Body of pancreas (tissue), 4 donors: ENCODE data around the gene PAX9. TPM values are rescaled to one million over a fixed set of nuclear protein-coding genes. Genes with fewer than 3 reads are reported as not detected.

Experiments used
- ATAC-seq: fragments of 150-250 bp; one replicate; pipeline ENCODE4 v1.9.1; 2016
- DNase-seq, 4 donors: peaks; one replicate each; pipeline ENCODE4 v3.0.0-alpha.2; 2019
- H3K27ac ChIP-seq, 4 donors: fragments of 200-600 bp; sonication (generic); 1 replicate in 3 of 4; 2 replicates in 1 of 4; pipeline versions ENCODE4 v1.5.1 to v1.6.1; 2016 to 2019; ENCODE audit warnings: mild to moderate bottlenecking in 1 of 4, mixed read lengths in 1 of 4, moderate library complexity in 1 of 4
- H3K27me3 ChIP-seq, 2 donors: fragments of 200-600 bp; sonication (generic); one replicate each; pipeline ENCODE4 v1.6.0; 2016; ENCODE audit warnings: mild to moderate bottlenecking in 1 of 2
- H3K36me3 ChIP-seq, 2 donors: fragments of 200-600 bp; sonication (generic); replicated peaks in 1 of 2; 2 replicates each; pipeline ENCODE4 v1.5.1; 2016; ENCODE audit warnings: low read depth in 2 of 2; ENCODE audit not compliant: insufficient read depth in 1 of 2
- H3K4me1 ChIP-seq: fragments of 200-600 bp; sonication (generic); one replicate; pipeline ENCODE4 v1.6.0; 2016
- H3K4me3 ChIP-seq, 2 donors: fragments of 200-600 bp; sonication (generic); 1 replicate in 1 of 2; 2 replicates in 1 of 2; pipeline ENCODE4 v1.5.1; 2016 to 2019
- H3K9me3 ChIP-seq, 3 donors: fragments of 200-600 bp; sonication (generic); 1 replicate in 2 of 3; 2 replicates in 1 of 3; pipeline ENCODE4 v1.5.1; 2016
- CTCF ChIP-seq, 7 experiments: fragments of 450-650 bp in 4 of 7; fragments of 200-600 bp in 3 of 7; sonication (generic) in 3 of 7; IDR thresholded peaks; one replicate each; pipeline ENCODE4 v1.5.1; 2016 to 2019; ENCODE audit warnings: antibody characterized with exemption in 7 of 7
- POLR2A ChIP-seq, 3 donors: fragments of 450-650 bp; IDR thresholded peaks; one replicate each; pipeline ENCODE4 v1.6.1; 2016; ENCODE audit warnings: antibody characterized with exemption in 3 of 3, mild to moderate bottlenecking in 2 of 3
- WGBS, 2 donors: methylation state at CpG; one replicate each; pipeline ENCODE4 v1.1.5; 2017; 5-methylcytosine and 5-hydroxymethylcytosine counted together
- intact Hi-C: fragments of 100-400 bp; cut with DNase I; formaldehyde crosslinking; loops from one replicate; pipeline ENCODE4 v1.15.1; 2023
- total RNA-seq, 2 donors: library from RNA; depleted of rRNA; stranded (reverse); fragments of >200 nt; gene quantifications; one replicate each; pipeline ENCODE4 v1.1.0, GENCODE V29; 2016

Gene PAX9
- total RNA-seq, 2 donors from 2014 or later, result not detected

- Histone ChIP-seq H3K4me3 (no peak overlapping the region), H3K9me3 (no peaks in the 10 kb centered on the region), H3K4me1 (peaks cover 43% of the 10 kb centered on the region), H3K36me3 (no peaks in the 10 kb centered on the region), H3K27ac (no peak overlapping the region), H3K27me3 (peaks cover 3 to 59% of the 10 kb centered on the region in 2 donors)
- no peak for ATAC-seq
- TF ChIP-seq POLR2A (IDR thresholded peaks at IDR 0.05) (no peak), CTCF (IDR thresholded peaks at IDR 0.05) (no peak)
- DNase-seq, result no peak
- 26 to 41% methylated on average over 14 to 18 of the region's 18 CpGs for WGBS, 2 donors
- intact Hi-C loops, result no loop called here
Observed at GRCh38 chr14:36665887-36666415, 4.3 kb downstream of the PAX9 start.

GRCh38 chr14:36666416-36667206 lies 5.0 kb downstream of the PAX9 start:
- ATAC-seq (no peak), DNase-seq (no peak)
- peaks cover 3 to 55% of the 10 kb centered on the region in 2 donors for H3K27me3 ChIP-seq
- H3K27ac ChIP-seq, result no peak overlapping the region
- no peak for TF ChIP-seq POLR2A (IDR thresholded peaks at IDR 0.05)
- TF ChIP-seq CTCF (IDR thresholded peaks at IDR 0.05), result no peak
- peaks cover 37% of the 10 kb centered on the region for H3K4me1 ChIP-seq
- H3K9me3 ChIP-seq, result no peaks in the 10 kb centered on the region
- H3K36me3 ChIP-seq, result no peaks in the 10 kb centered on the region
- WGBS, 2 donors, result 5 to 9% methylated on average over 24 to 68 of the region's 68 CpGs
- no peak overlapping the region for H3K4me3 ChIP-seq
- intact Hi-C loops, result no loop called here

GRCh38 chr14:36667679-36668078 lies 6.0 kb downstream of the PAX9 start:
- peaks cover 26% of the 10 kb centered on the region for H3K4me1 ChIP-seq
- H3K27me3 ChIP-seq, result peaks cover 3 to 48% of the 10 kb centered on the region in 2 donors
- ATAC-seq (no peak), DNase-seq (no peak)
- 10 to 14% methylated on average over 4 of the region's 4 CpGs for WGBS, 2 donors
- no peak overlapping the region for H3K4me3 ChIP-seq
- H3K9me3 ChIP-seq, result no peaks in the 10 kb centered on the region
- no peak for TF ChIP-seq CTCF (IDR thresholded peaks at IDR 0.05)
- no peak for TF ChIP-seq POLR2A (IDR thresholded peaks at IDR 0.05)
- no peak overlapping the region for H3K27ac ChIP-seq
- intact Hi-C loops, result no loop called here
- no peaks in the 10 kb centered on the region for H3K36me3 ChIP-seq

GRCh38 chr14:36671149-36671548 lies 9.5 kb downstream of the PAX9 start:
- TF ChIP-seq CTCF (IDR thresholded peaks at IDR 0.05) (no peak), POLR2A (IDR thresholded peaks at IDR 0.05) (no peak)
- WGBS, 2 donors, result 34 to 39% methylated on average over 3 of the region's 3 CpGs
- no peaks in the 10 kb centered on the region for H3K9me3 ChIP-seq

More at GRCh38 chr14:36671149-36671548, 9.5 kb downstream of the PAX9 start:
- intact Hi-C loops, result no loop called here
- no peak overlapping the region for H3K27ac ChIP-seq
- DNase-seq (no peak), ATAC-seq (no peak)
- peaks cover 3 to 15% of the 10 kb centered on the region in 2 donors for H3K27me3 ChIP-seq
- H3K4me3 ChIP-seq, result no peak overlapping the region
- no peaks in the 10 kb centered on the region for H3K36me3 ChIP-seq
- H3K4me1 ChIP-seq, result peaks cover 8% of the 10 kb centered on the region
